GM18502 (cell line): ENCODE results near the gene WBP11.

Experiments
- ATAC-seq: cut with Tn5 transposase; IDR thresholded peaks from one replicate; pipeline ENCODE4 v1.9.1; 2021; ENCODE audit warnings: mild to moderate bottlenecking; ENCODE audit not compliant: unreplicated experiment, poor library complexity

The WBP11 gene

GRCh38 chr12:14803011-14803829 lies at the start of gene WBP11, which contains the start of gene C12orf60:
Gene WBP11, minus strand, starts transcription at chr12:14803478. Its CDS starts 2,095 bp downstream, at chr12:14801383.
Gene C12orf60, plus strand, starts transcription at chr12:14803670. Its CDS starts 19,266 bp downstream, at chr12:14822936.
- ATAC-seq, result peak; percentile 99

DNA sequence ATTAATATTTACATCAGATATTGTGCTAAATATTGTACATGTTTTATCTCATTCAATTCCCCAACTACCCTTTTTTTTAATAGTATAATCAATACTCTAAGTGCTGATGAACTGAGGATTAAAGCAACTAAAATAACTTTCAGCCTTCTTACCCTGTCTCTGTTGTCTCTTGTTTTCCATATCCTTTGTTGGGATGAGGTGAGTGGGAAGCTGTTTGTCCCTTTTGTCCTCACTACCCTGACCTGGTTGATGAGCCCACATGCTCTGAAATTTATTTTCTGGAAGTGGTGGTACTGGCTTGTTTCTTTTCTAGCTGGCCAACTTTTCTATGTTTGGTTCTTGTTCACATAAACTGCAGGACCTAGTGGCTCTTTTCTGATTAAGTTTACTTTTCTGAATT lies 49.6 kb upstream of the WBP11 start:
- ATAC-seq, result no peak

DNA sequence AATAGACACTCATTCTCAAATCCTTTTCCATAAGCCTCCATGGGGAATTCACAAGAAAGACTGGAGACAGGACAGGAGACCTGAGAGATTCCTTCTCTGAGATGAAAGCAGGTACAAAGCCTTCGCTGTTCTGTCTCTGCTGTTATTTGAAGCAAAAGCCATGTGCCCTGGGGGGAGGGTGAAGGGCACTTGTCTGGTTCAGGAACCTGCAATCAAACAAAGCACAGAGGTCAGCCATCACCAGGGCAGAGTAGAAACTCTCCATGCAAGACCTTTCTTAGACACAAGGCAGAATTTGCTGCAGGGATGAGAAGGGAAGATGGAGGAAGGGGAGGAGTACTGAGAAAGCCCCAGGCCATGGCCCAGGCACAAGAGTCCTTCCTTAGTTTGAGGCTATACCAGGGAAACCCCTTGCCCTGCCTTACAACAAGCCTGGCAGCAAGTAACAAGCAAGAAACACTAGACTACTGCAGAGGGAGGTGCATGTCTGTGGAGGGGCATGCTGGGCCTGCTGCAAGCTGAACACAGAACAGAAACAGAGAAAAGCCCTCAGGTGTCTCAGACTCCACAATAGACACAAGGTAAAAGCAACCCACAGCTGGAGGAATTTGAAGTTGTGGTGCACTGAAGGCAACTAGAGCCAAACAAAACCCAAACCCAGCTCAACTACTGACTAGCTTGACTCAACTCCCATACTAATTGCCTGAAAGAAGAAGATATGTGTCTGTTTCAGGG lies 47.8 kb upstream of the WBP11 start:
- peak; percentile 87 for ATAC-seq

GRCh38 chr12:14849661-14850060 lies 46.4 kb upstream of the WBP11 start:
- no peak for ATAC-seq

DNA sequence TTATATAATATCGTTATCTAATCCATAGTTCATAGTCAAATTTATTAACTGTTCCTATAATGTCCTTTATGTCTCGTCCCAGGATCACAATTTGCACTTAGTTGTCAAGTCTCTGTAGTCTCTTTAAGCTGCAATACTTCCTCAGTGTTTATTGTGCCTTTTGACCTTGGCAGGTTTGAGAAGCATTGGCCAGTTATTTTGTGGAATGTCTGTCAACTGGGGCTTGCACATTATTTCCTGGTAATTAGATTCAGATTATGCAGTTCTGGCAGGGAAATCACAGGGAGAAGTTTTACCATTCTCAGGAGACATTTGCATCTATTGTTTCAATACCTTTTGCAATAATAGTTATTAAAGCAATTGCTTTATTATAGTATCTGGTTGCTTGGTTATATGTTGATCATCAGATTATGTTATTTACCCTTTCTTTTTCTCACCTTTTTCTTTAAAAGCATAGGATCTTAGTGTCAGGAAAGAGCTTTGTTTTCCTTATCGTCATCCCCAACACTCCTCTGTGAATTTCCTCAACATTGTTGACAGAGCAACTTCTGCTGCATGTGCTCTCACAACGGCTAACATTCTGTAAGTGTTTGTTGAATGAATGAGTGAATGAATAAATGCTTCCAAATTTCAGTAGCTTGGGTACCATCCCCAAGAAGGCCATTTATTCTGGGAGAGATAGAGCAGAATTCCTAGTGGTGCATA lies 43.8 kb upstream of the WBP11 start:
- ATAC-seq, result no peak

- no peak for ATAC-seq
Measured at GRCh38 chr12:14846042-14846587, 42.8 kb upstream of the WBP11 start.

DNA sequence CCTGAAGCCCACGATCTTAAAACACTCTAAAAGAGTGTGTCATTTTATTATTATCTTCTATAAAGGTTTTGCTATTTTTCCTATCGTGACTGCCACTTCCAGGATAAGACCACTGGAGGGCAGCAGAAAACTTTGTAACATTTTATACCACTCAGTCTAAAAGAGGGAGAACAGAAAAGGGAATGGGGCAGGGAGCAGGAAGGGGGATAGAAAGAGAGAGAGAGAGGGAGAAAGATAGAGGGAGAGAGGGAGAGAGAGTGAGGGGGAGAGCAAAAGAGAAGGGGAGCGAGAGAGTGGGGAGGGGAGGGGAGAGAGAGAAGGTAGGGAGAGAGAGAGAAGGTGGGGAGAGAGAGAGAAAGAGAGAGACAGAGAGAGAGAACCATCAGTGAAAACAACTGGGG lies 42.1 kb upstream of the WBP11 start:
- ATAC-seq, result no peak

- ATAC-seq, result no peak
Measured at GRCh38 chr12:14844401-14844800, 41.1 kb upstream of the WBP11 start.

GRCh38 chr12:14843425-14843887 lies 40.2 kb upstream of the WBP11 start, which contains the start of gene ART4:
Gene ART4, minus strand, starts transcription at chr12:14843526. Its CDS starts 413 bp downstream, at chr12:14843113.
- no peak for ATAC-seq

DNA sequence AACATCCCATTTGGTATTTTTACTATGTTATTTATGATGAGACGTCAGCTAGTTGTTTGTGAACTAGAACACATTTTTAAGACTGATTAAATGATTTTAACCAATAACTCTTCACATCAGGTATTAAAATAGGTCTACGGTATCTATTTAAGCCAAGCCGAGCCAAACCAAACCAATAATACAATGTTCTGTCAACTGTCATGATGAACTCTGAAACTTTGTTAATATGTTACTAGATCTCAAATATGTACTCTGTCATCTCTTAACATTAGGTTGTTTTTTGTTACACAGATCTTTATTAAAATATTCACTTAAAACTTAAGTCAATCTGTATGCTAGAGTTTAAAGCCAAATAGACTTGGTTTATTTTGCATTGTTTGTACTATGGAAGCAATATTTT lies 39.0 kb upstream of the WBP11 start:
- no peak for ATAC-seq

GRCh38 chr12:14841761-14842160 lies 38.5 kb upstream of the WBP11 start:
- ATAC-seq, result no peak

GRCh38 chr12:14840616-14841015 lies 37.3 kb upstream of the WBP11 start:
- no peak for ATAC-seq

GRCh38 chr12:14839262-14839661 lies 36.0 kb upstream of the WBP11 start:
- ATAC-seq, result no peak

GRCh38 chr12:14836336-14837210 lies 33.3 kb upstream of the WBP11 start:
- ATAC-seq, result no peak

- no peak for ATAC-seq
Measured at GRCh38 chr12:14834509-14834908, 31.2 kb upstream of the WBP11 start.

- ATAC-seq, result no peak
Measured at GRCh38 chr12:14833952-14834351, 30.7 kb upstream of the WBP11 start.

DNA sequence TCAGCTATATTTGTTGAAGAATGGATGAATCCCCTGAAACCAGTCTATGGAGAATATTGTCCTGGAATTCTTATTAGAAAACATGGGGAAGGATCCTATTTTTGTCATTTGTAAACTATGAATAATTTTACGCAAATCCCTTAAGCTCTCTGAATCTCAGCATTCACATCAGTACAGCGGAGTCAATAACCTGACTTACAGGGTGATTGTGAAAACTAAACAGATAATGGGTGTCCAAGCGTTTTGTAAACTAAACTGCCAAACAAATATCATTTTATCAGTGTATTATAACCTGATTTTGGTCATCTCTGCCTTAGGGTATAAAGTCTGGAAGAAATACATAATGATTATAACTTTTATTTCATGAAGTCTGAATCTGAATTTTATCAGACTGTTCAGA lies 30.1 kb upstream of the WBP11 start:
- ATAC-seq, result no peak

DNA sequence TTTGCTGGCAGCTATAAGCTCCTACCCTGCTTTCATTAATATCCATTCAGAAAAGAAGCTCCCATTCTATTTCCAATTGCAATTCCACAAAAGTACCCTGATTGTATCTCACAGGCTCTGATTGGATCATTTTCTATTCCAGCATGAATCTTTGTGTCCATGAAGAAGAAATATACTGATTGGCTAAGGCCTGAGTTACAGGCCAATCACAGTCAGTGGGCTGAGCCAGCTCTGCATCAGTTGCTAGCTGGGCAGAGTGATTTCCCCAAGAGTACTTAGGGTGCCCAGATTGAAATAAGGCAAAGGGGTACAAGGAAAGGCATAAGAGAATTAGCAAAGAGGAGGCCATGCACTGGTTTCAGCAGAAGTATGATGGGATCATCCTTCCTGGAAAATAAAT lies 25.6 kb upstream of the WBP11 start:
- peak; percentile 95 for ATAC-seq

DNA sequence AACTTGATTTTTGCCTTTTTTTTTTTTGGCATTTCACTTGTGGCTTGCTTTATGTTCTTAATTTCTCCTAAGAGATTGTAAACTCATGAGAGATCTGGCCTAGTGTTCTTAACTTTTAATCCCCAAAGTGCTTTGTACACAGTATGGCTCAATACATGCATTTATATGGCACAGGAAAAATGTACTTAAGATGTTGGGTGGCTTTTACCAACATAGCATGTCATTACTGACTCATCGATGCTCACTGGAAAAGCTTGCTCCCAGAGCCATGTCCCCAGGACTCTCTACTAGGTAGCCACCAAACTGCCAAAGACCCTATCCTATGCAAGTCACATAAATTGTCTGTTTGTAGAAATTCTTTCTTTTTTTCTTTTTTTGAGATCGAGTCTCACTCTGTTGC lies 23.8 kb upstream of the WBP11 start:
- ATAC-seq, result no peak
